OCI-LY3 (cell line): ENCODE data around the gene ZFAND6.

Experiments used
- H2AFZ ChIP-seq: fragments of 200-600, 300-600 bp; shearing (Covaris generic); 2 replicates; pipeline ENCODE4 v1.6.0; 2014; ENCODE audit warnings: antibody characterized with exemption, low read depth, low read length
- H3K27ac ChIP-seq: fragments of 200-600, 300-600 bp; sonication (generic); 2 replicates; pipeline ENCODE4 v1.5.1; 2014; ENCODE audit warnings: mild to moderate bottlenecking, low read length, moderate library complexity, mixed read lengths
- H3K27me3 ChIP-seq: fragments of 200-600, 300-600 bp; sonication (generic); 2 replicates; pipeline ENCODE4 v1.6.1; 2014; ENCODE audit warnings: low read depth, low read length, mixed read lengths
- H3K36me3 ChIP-seq: fragments of 200-600, 300-600 bp; sonication (generic); replicated peaks from 2 replicates; pipeline ENCODE3; 2014; ENCODE audit warnings: low read depth, low read length, mixed read lengths
- H3K4me1 ChIP-seq: fragments of 300-600, 200-600 bp; sonication (generic); 2 replicates; pipeline ENCODE4 v1.6.1; 2014; ENCODE audit warnings: low read length, mixed read lengths
- H3K4me2 ChIP-seq: fragments of 200-600, 300-600 bp; sonication (generic); 2 replicates; pipeline ENCODE4 v1.6.1; 2014; ENCODE audit warnings: low read length, mixed read lengths
- H3K4me3 ChIP-seq: fragments of 300-600, 200-600 bp; sonication (generic); 2 replicates; pipeline ENCODE4 v1.5.1; 2014; ENCODE audit warnings: antibody characterized with exemption, mild to moderate bottlenecking, low read length, moderate library complexity
- H3K79me2 ChIP-seq: fragments of 300-600, 200-600 bp; shearing (Covaris generic); 2 replicates; pipeline ENCODE4 v1.6.1; 2014; ENCODE audit warnings: mild to moderate bottlenecking, low read length, mixed read lengths
- H3K9ac ChIP-seq: fragments of 300-600, 200-600 bp; shearing (Covaris generic); 2 replicates; pipeline ENCODE4 v1.6.0; 2014; ENCODE audit warnings: mild to moderate bottlenecking, low read length, moderate library complexity
- H3K9me3 ChIP-seq: fragments of 200-600, 300-600 bp; shearing (Covaris generic); 2 replicates; pipeline ENCODE4 v1.6.1; 2014; ENCODE audit warnings: low read length, mixed read lengths; ENCODE audit not compliant: insufficient read depth
- H4K20me1 ChIP-seq: fragments of 200-600, 300-600 bp; sonication (generic); 2 replicates; pipeline ENCODE4 v1.6.1; 2016; ENCODE audit warnings: low read length, mixed read lengths; ENCODE audit not compliant: insufficient read depth
- CTCF ChIP-seq: fragments of 200-600, 300-600 bp; sonication (generic); IDR thresholded peaks from 2 replicates; pipeline ENCODE4 v1.5.1; 2014; ENCODE audit warnings: antibody characterized with exemption, low read length, low read depth
- EZH2phosphoT487 ChIP-seq: fragments of 200-600 bp; shearing (Covaris generic); IDR thresholded peaks from 2 replicates; pipeline ENCODE4 v1.6.1; 2018; ENCODE audit warnings: antibody characterized with exemption, mixed run types, low read depth

The ZFAND6 gene

GRCh38 chr15:80105595-80105994 lies 46.1 kb downstream of the ZFAND6 start:
- H2AFZ ChIP-seq = no peak overlapping the region
- peaks cover 55% of the 10 kb centered on the region for H3K79me2 ChIP-seq
- H3K4me3 ChIP-seq = no peak overlapping the region
- H3K9me3 ChIP-seq = no peaks in the 10 kb centered on the region
- H4K20me1 ChIP-seq = peaks cover 70% of the 10 kb centered on the region
- H3K36me3 ChIP-seq = peaks cover 6% of the 10 kb centered on the region
- no peak overlapping the region for H3K4me2 ChIP-seq
- no peaks in the 10 kb centered on the region for H3K4me1 ChIP-seq
- no peak for TF ChIP-seq EZH2phosphoT487
- TF ChIP-seq CTCF = no peak
- H3K27me3 ChIP-seq = no peaks in the 10 kb centered on the region
- no peak overlapping the region for H3K9ac ChIP-seq
- H3K27ac ChIP-seq = no peak overlapping the region

GRCh38 chr15:80106051-80106450 lies 46.6 kb downstream of the ZFAND6 start:
- Histone ChIP-seq H4K20me1 (peaks cover 72% of the 10 kb centered on the region), H3K36me3 (peaks cover 5% of the 10 kb centered on the region), H3K9me3 (no peaks in the 10 kb centered on the region), H3K27ac (no peak overlapping the region), H3K9ac (no peak overlapping the region), H3K27me3 (no peaks in the 10 kb centered on the region), H2AFZ (no peak overlapping the region), H3K79me2 (peaks cover 57% of the 10 kb centered on the region), H3K4me2 (no peak overlapping the region), H3K4me1 (no peaks in the 10 kb centered on the region), H3K4me3 (no peak overlapping the region)
- TF ChIP-seq CTCF (no peak), EZH2phosphoT487 (no peak)

- Histone ChIP-seq H3K27ac (no peak overlapping the region), H3K4me1 (no peaks in the 10 kb centered on the region), H3K4me3 (no peak overlapping the region), H3K27me3 (no peaks in the 10 kb centered on the region), H4K20me1 (peaks cover 79% of the 10 kb centered on the region), H3K79me2 (peaks cover 62% of the 10 kb centered on the region), H3K4me2 (no peak overlapping the region), H3K9me3 (no peaks in the 10 kb centered on the region), H3K9ac (no peak overlapping the region), H3K36me3 (peaks cover 5% of the 10 kb centered on the region), H2AFZ (no peak overlapping the region)
- TF ChIP-seq CTCF (no peak), EZH2phosphoT487 (no peak)
Observed at GRCh38 chr15:80107204-80107603, 47.7 kb downstream of the ZFAND6 start.

- Histone ChIP-seq H3K9me3 (no peaks in the 10 kb centered on the region), H3K79me2 (peaks cover 61% of the 10 kb centered on the region), H3K4me3 (no peak overlapping the region), H3K9ac (no peak overlapping the region), H2AFZ (no peak overlapping the region), H3K4me2 (no peak overlapping the region), H3K27ac (no peak overlapping the region), H4K20me1 (peaks cover 79% of the 10 kb centered on the region), H3K27me3 (no peaks in the 10 kb centered on the region), H3K36me3 (peaks cover 5% of the 10 kb centered on the region), H3K4me1 (no peaks in the 10 kb centered on the region)
- TF ChIP-seq CTCF = no peak
Observed at GRCh38 chr15:80107774-80108173, 48.3 kb downstream of the ZFAND6 start.
